A549 (cell line): ENCODE results near the gene LPAR1. TPM values are rescaled to one million over a fixed set of nuclear protein-coding genes. Genes with fewer than 3 reads are reported as not detected.
A peak's percentile ranks its signal among the peaks of the same experiment; 100 is the strongest.

ENCODE experiments used
- ATAC-seq, 2 experiments: fragments of 200-7000 bp in 1 of 2; fragments of >200 bp in 1 of 2; cut with Nextera tagmentation in 1 of 2; cut with Tn5 transposase in 1 of 2; 3 replicates each; pipeline versions ENCODE4 v1.8.0 to v1.9.1; 2018 to 2020; ENCODE audit warnings: mild to moderate bottlenecking in 1 of 2, moderate library complexity in 1 of 2
- CTCF ChIA-PET: fragments of 300-600 bp; sonication (Branson Sonifier 250); formaldehyde crosslinking; extraction: SDS; loops from one replicate; lab custom pipeline; 2021; ENCODE audit warnings: antibody characterized with exemption, inconsistent platforms; lab: Yijun Ruan, JAX
- POLR2A ChIA-PET: fragments of 350-600 bp; formaldehyde crosslinking; extraction: SDS; loops from one replicate; lab custom pipeline; 2021; ENCODE audit warnings: antibody characterized with exemption, inconsistent platforms; lab: Yijun Ruan, JAX
- DNase-seq, 2 experiments: peaks; one replicate each; pipeline versions ENCODE4 v3.0.0 to v3.0.0-alpha.2; 2011 to 2016; ENCODE audit warnings: low read depth in 1 of 2, low spot score in 1 of 2
- FAIRE-seq: peaks from 2 replicates; lab custom pipeline; 2011; peaks lifted over from hg19 to GRCh38; lab: Jason Lieb, UNC
- H3K27ac ChIP-seq, 2 experiments: fragments of >200 bp; sonication (Bioruptor Twin); formaldehyde crosslinking; 3 replicates each; pipeline ENCODE4 v1.5.1; 2016 to 2017
- H3K4me1 ChIP-seq: fragments of >200 bp; sonication (Bioruptor Twin); formaldehyde crosslinking; 3 replicates; pipeline ENCODE4 v1.6.1; 2016
- H3K4me2 ChIP-seq: fragments of >200 bp; sonication (Bioruptor Twin); formaldehyde crosslinking; 3 replicates; pipeline ENCODE4 v1.6.1; 2016
- H3K4me3 ChIP-seq: fragments of >200 bp; sonication (Bioruptor Twin); formaldehyde crosslinking; 3 replicates; pipeline ENCODE4 v1.5.1; 2016
- H3K9me3 ChIP-seq: fragments of >200 bp; sonication (Bioruptor Twin); formaldehyde crosslinking; 3 replicates; pipeline ENCODE4 v1.6.1; 2016
- CBX8 ChIP-seq: fragments of 200-600 bp; sonication (generic); IDR thresholded peaks from 2 replicates; pipeline ENCODE4 v1.6.1; 2016
- CEBPB ChIP-seq, 2 experiments: fragments of >200 bp in 1 of 2; sonication (Bioruptor Twin) in 1 of 2; formaldehyde crosslinking in 1 of 2; IDR thresholded peaks; 2 replicates each; pipeline ENCODE4 v1.6.1; 2012 to 2016
- CHD2 ChIP-seq: fragments of 150-350 bp; IDR thresholded peaks from 2 replicates; pipeline ENCODE4 v1.6.1; 2014; ENCODE audit warnings: low read length; ENCODE audit not compliant: partially characterized antibody
- ELK1 ChIP-seq: fragments of 150-350 bp; IDR thresholded peaks from 2 replicates; pipeline ENCODE4 v1.6.1; 2014; ENCODE audit warnings: low read depth, mild to moderate bottlenecking, low read length
- EP300 ChIP-seq, 2 experiments: fragments of >200 bp; sonication (Bioruptor Twin); formaldehyde crosslinking; IDR thresholded peaks; 2 replicates in 1 of 2; 3 replicates in 1 of 2; pipeline ENCODE4 v1.6.1; 2016 to 2017
- FOSL2 ChIP-seq, 2 experiments: fragments of 450-650 bp in 1 of 2; fragments of >200 bp in 1 of 2; sonication (Bioruptor Twin) in 1 of 2; formaldehyde crosslinking; IDR thresholded peaks; 2 replicates each; pipeline versions ENCODE4 v1.5.0 to v1.6.1; 2016 to 2020; ENCODE audit warnings: mild to moderate bottlenecking in 1 of 2, moderate library complexity in 1 of 2
- GATA3 ChIP-seq: IDR thresholded peaks from 2 replicates; pipeline ENCODE4 v1.6.1; 2012; ENCODE audit warnings: borderline replicate concordance
- HDAC2 ChIP-seq: fragments of 200-600 bp; sonication (generic); IDR thresholded peaks from 2 replicates; pipeline ENCODE4 v1.6.1; 2016
- HES2 ChIP-seq: fragments of >200 bp; sonication (Bioruptor Twin); formaldehyde crosslinking; IDR thresholded peaks from 2 replicates; pipeline ENCODE4 v1.6.1; 2016
- HOXB13 ChIP-seq: fragments of 250-450 bp; sonication (Bioruptor Pico); IDR thresholded peaks from 2 replicates; pipeline ENCODE4 v1.5.0; 2020; ENCODE audit warnings: low read depth, mild to moderate bottlenecking, moderate library complexity
- HOXB5 ChIP-seq: fragments of 250-450 bp; sonication (Bioruptor Pico); IDR thresholded peaks from 2 replicates; pipeline ENCODE4 v1.5.0; 2020; ENCODE audit warnings: mild to moderate bottlenecking, moderate library complexity
- JUN ChIP-seq, 2 experiments: fragments of >200 bp; sonication (Bioruptor Twin); formaldehyde crosslinking; IDR thresholded peaks; 2 replicates in 1 of 2; 3 replicates in 1 of 2; pipeline ENCODE4 v1.6.1; 2016 to 2017
- JUNB ChIP-seq: fragments of >200 bp; sonication (Bioruptor Twin); formaldehyde crosslinking; IDR thresholded peaks from 2 replicates; pipeline ENCODE4 v1.6.1; 2016
- MAFK ChIP-seq: fragments of 450-650 bp; IDR thresholded peaks from 2 replicates; pipeline ENCODE4 v1.6.1; 2014; ENCODE audit not compliant: partially characterized antibody
- NFE2L2 ChIP-seq: fragments of 150-350 bp; conservative IDR thresholded peaks from 2 replicates; pipeline ENCODE4 v1.6.1; 2014; ENCODE audit warnings: low read length
- NPAS2 ChIP-seq: fragments of 250-450 bp; sonication (Bioruptor Pico); IDR thresholded peaks from 2 replicates; pipeline ENCODE4 v1.8.0; 2022; ENCODE audit warnings: mild to moderate bottlenecking, moderate library complexity, borderline replicate concordance
- NR3C1 ChIP-seq: fragments of >200 bp; sonication (Bioruptor Twin); formaldehyde crosslinking; IDR thresholded peaks from 3 replicates; pipeline ENCODE4 v1.6.1; 2017
- POLR2A ChIP-seq: IDR thresholded peaks from 2 replicates; pipeline ENCODE4 v1.6.1; 2012; ENCODE audit warnings: mild to moderate bottlenecking, low read length
- POLR2AphosphoS2 ChIP-seq: conservative IDR thresholded peaks from 2 replicates; pipeline ENCODE4 v1.6.1; 2012; ENCODE audit warnings: low read length, improper control_type of control experiment, inconsistent platforms
- RAD21 ChIP-seq, 2 experiments: fragments of >200 bp in 1 of 2; sonication (Bioruptor Twin) in 1 of 2; formaldehyde crosslinking in 1 of 2; IDR thresholded peaks in 1 of 2; conservative IDR thresholded peaks in 1 of 2; 2 replicates in 1 of 2; 3 replicates in 1 of 2; pipeline ENCODE4 v1.6.1; 2012 to 2018; ENCODE audit warnings: inconsistent platforms in 1 of 2
- RFX5 ChIP-seq: fragments of 450-650 bp; IDR thresholded peaks from 2 replicates; pipeline ENCODE4 v1.7.1; 2014; ENCODE audit warnings: antibody characterized with exemption, mild to moderate bottlenecking, moderate library complexity
- RNF2 ChIP-seq: fragments of 200-600 bp; sonication (generic); IDR thresholded peaks from 2 replicates; pipeline ENCODE4 v1.6.1; 2016; ENCODE audit warnings: low read depth, mild to moderate bottlenecking, antibody characterized with exemption, moderate library complexity, borderline replicate concordance
- SMC3 ChIP-seq: fragments of >200 bp; sonication (Bioruptor Twin); formaldehyde crosslinking; IDR thresholded peaks from 3 replicates; pipeline ENCODE4 v1.6.1; 2018; ENCODE audit warnings: inconsistent platforms
- TFCP2L1 ChIP-seq: fragments of 250-450 bp; sonication (Bioruptor Pico); IDR thresholded peaks from 2 replicates; pipeline ENCODE4 v1.5.0; 2021; ENCODE audit warnings: mild to moderate bottlenecking
- ZSCAN20 ChIP-seq: fragments of 250-450 bp; sonication (Bioruptor Pico); IDR thresholded peaks from 2 replicates; pipeline ENCODE4 v1.8.0; 2022; ENCODE audit warnings: mild to moderate bottlenecking, moderate library complexity
- WGBS: methylation state at CpG from one replicate; pipeline ENCODE4 v1.1.6; 2017; ENCODE audit errors: missing lambda C conversion rate; 5-methylcytosine and 5-hydroxymethylcytosine counted together
- polyA plus RNA-seq, 4 experiments: library from polyadenylated mRNA; depleted of rRNA in 3 of 4; stranded (reverse); fragments of >200 nt; fragmentation: RNase III in 1 of 4; extraction: RNeasy Plus Mini Kit Qiagen cat#74134 plus additional on column Dnase treatment in 1 of 4; gene quantifications; 2 replicates in 3 of 4; 3 replicates in 1 of 4; pipeline ENCODE4 v1.2.3, GENCODE V29; 2011 to 2017
- TF ChIP-seq, protein P1 (sequence below): fragments of 250-450 bp; sonication (Bioruptor Pico); IDR thresholded peaks from 2 replicates; pipeline ENCODE4 v1.5.0; 2021; ENCODE audit warnings: mild to moderate bottlenecking, moderate library complexity, borderline replicate concordance
- TF ChIP-seq, protein P2 (sequence below): fragments of 250-450 bp; sonication (Bioruptor Pico); IDR thresholded peaks from 2 replicates; pipeline ENCODE4 v1.5.0; 2020; ENCODE audit warnings: low read depth, mild to moderate bottlenecking, moderate library complexity
- TF ChIP-seq, protein P3 (sequence below): IDR thresholded peaks from 2 replicates; pipeline ENCODE4 v1.6.1; 2012
- TF ChIP-seq, protein P4 (sequence below): fragments of 450-650 bp; IDR thresholded peaks from 2 replicates; pipeline ENCODE4 v1.6.1; 2014; ENCODE audit warnings: antibody characterized with exemption
- TF ChIP-seq, protein P5 (sequence below): IDR thresholded peaks from 2 replicates; pipeline ENCODE4 v1.6.1; 2012; ENCODE audit warnings: low read depth, borderline replicate concordance
- TF ChIP-seq, protein P6 (sequence below): fragments of >200 bp; sonication (Bioruptor Twin); formaldehyde crosslinking; IDR thresholded peaks from 3 replicates; pipeline ENCODE4 v1.5.1; 2016

The LPAR1 gene
- polyA plus RNA-seq, 2 of the 4 experiments (the other 2 are of a cell fraction): 15.8 to 33.7 TPM

DNA sequence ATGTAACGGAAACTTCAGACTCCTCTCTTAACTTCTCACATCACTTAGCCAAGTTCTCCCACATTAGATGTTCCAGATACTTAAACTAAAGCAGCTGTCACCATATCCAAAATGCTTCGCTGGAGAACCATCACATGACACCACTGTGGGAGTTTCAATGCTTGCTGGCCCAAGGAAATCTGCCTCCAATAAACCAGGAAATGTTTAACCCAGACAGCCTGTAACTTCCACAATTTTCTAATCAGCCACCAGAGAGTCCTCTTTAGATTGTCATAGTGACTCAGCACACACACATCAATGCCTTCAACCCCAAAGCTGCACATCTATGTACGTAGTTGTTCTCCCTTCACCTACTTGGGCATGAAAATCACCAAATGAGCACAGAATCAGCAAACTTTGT, 118.7 kb downstream of the LPAR1 start:
- FAIRE-seq (peak; percentile 93), DNase-seq (peak; percentile 57 to 91), ATAC-seq (peak; percentile 97 to 98)
- Histone ChIP-seq H3K9me3 (peaks cover 7% of the 10 kb centered on the region; the same call in 1 of the 3 replicates), H3K4me3 (no peak overlapping the region), H3K4me2 (peak overlapping the region; percentile 74), H3K4me1 (peaks cover 51% of the 10 kb centered on the region), H3K27ac (peak overlapping the region; percentile 96 to 99)
- POLR2A ChIA-PET: no interaction called here
- WGBS: 35% methylated on average over 3 of the region's 3 CpGs
- CTCF ChIA-PET: interaction anchor here (0.8 to 1.5 kb wide), 4 partner anchors 11 to 380 kb away, joined by 3 to 4 read pairs (median 4); no protein-coding TSS in a partner anchor
- TF ChIP-seq NPAS2 (no peak), NR3C1 (no peak), POLR2AphosphoS2 (no peak), HOXB5 (peak; percentile 60; the same call in 1 of the 2 replicates), ELK1 (no peak), CEBPB (IDR thresholded peaks at IDR 0.05) (peak in 1 of 2 experiments; percentile 6; a peak in 1 of 4 replicates), JUNB (no peak), RAD21 (conservative IDR thresholded peaks at IDR 0.05 in 1 of 2, IDR thresholded peaks at IDR 0.05 in 1 of 2) (peak; percentile 20 to 46; a peak in 4 of 5 replicates), SMC3 (peak; percentile 36; the same call in 1 of the 3 replicates), EP300 (IDR thresholded peaks at IDR 0.05) (peak; percentile 59 to 82; a peak in 3 of 5 replicates), MAFK (peak; percentile 98), POLR2A (no peak), GATA3 (peak; percentile 56; the same call in 1 of the 2 replicates), ZSCAN20 (CRISPR knock-in tag) (no peak), RFX5 (no peak), FOSL2 (IDR thresholded peaks at IDR 0.05) (no peak), FOSL2 (CRISPR knock-in tag; IDR thresholded peaks at IDR 0.05) (peak; percentile 66), RNF2 (no peak), HDAC2 (no peak), HOXB13 (CRISPR knock-in tag) (peak; percentile 30; the same call in 1 of the 2 replicates), TFCP2L1 (CRISPR knock-in tag) (no peak), CHD2 (no peak), CBX8 (no peak), NFE2L2 (peak; percentile 97), HES2 (no peak), JUN (IDR thresholded peaks at IDR 0.05) (peak in 1 of 2 experiments; percentile 45; a peak in 1 of 5 replicates)
- TF ChIP-seq, protein P1, sequence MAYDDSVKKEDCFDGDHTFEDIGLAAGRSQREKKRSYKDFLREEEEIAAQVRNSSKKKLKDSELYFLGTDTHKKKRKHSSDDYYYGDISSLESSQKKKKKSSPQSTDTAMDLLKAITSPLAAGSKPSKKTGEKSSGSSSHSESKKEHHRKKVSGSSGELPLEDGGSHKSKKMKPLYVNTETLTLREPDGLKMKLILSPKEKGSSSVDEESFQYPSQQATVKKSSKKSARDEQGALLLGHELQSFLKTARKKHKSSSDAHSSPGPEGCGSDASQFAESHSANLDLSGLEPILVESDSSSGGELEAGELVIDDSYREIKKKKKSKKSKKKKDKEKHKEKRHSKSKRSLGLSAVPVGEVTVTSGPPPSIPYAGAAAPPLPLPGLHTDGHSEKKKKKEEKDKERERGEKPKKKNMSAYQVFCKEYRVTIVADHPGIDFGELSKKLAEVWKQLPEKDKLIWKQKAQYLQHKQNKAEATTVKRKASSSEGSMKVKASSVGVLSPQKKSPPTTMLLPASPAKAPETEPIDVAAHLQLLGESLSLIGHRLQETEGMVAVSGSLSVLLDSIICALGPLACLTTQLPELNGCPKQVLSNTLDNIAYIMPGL (CRISPR knock-in tag): no peak
- TF ChIP-seq, protein P2, sequence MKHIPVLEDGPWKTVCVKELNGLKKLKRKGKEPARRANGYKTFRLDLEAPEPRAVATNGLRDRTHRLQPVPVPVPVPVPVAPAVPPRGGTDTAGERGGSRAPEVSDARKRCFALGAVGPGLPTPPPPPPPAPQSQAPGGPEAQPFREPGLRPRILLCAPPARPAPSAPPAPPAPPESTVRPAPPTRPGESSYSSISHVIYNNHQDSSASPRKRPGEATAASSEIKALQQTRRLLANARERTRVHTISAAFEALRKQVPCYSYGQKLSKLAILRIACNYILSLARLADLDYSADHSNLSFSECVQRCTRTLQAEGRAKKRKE (CRISPR knock-in tag): no peak
- TF ChIP-seq, protein P3, sequence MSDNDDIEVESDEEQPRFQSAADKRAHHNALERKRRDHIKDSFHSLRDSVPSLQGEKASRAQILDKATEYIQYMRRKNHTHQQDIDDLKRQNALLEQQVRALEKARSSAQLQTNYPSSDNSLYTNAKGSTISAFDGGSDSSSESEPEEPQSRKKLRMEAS: peak; percentile 70
- TF ChIP-seq, protein P4, sequence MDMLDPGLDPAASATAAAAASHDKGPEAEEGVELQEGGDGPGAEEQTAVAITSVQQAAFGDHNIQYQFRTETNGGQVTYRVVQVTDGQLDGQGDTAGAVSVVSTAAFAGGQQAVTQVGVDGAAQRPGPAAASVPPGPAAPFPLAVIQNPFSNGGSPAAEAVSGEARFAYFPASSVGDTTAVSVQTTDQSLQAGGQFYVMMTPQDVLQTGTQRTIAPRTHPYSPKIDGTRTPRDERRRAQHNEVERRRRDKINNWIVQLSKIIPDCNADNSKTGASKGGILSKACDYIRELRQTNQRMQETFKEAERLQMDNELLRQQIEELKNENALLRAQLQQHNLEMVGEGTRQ: peak; percentile 79
- TF ChIP-seq, protein P5, sequence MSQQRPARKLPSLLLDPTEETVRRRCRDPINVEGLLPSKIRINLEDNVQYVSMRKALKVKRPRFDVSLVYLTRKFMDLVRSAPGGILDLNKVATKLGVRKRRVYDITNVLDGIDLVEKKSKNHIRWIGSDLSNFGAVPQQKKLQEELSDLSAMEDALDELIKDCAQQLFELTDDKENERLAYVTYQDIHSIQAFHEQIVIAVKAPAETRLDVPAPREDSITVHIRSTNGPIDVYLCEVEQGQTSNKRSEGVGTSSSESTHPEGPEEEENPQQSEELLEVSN: peak; percentile 56; the same call in 1 of the 2 replicates
- TF ChIP-seq, protein P6, sequence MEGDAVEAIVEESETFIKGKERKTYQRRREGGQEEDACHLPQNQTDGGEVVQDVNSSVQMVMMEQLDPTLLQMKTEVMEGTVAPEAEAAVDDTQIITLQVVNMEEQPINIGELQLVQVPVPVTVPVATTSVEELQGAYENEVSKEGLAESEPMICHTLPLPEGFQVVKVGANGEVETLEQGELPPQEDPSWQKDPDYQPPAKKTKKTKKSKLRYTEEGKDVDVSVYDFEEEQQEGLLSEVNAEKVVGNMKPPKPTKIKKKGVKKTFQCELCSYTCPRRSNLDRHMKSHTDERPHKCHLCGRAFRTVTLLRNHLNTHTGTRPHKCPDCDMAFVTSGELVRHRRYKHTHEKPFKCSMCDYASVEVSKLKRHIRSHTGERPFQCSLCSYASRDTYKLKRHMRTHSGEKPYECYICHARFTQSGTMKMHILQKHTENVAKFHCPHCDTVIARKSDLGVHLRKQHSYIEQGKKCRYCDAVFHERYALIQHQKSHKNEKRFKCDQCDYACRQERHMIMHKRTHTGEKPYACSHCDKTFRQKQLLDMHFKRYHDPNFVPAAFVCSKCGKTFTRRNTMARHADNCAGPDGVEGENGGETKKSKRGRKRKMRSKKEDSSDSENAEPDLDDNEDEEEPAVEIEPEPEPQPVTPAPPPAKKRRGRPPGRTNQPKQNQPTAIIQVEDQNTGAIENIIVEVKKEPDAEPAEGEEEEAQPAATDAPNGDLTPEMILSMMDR: no peak
